Putamen (tissue), 1 donor: Measurements from ENCODE around the gene OSBPL3.

Source experiments
- DNase-seq: peaks from one replicate; pipeline ENCODE4 v3.0.0-alpha.2; 2016; ENCODE audit warnings: low spot score

Gene OSBPL3

DNA sequence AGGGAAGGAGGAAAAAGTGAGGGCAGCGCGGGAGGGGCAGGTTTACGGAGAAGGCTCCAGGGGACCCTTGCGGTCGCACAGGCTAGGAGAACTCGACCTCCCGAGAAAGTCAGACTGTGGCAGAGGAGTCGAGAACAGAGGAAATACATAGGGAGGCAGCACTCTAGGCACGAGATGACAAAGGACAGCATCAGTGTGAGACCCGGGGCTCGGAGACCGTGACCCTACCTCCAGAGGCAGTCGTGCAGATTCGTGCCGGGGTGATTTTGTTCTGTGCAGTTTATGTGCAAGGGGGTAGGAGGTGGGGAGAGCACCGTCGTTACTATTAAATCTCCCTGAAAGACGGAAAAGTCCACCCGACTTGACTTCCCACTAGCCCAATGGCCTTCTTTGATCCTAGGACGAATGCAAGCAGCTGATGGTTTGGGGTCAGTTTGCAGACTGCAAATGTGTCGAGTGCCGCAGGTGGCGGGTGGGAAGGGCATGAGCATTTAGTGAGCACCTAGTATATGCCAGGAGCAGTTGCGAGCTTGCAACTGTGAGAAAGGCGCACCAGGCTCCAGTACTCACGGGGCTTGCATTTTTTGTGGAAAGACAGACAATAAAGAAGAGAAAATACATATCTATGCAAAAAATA is 674 bp upstream of the OSBPL3 start:
- DNase-seq = no peak

DNA sequence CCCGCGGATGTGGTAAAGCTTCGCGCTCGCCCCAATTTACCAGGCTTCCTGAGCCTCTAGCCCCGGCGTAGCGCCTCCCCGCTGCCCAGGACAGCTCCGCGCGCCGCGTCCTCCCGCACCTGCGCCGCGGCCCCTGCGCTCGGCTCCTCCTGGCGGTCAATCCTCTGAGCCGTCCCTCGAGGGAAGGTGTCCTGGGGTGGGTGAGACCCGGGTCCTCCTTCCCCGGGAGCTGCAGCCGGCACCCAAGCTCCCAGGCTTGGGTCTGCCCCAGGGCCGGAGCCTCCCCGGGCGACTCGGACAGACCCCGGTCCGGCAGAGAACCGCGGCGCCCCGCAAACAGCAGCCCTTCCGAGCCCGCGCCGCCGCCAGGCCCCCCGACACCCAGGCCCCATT is 512 bp downstream of the OSBPL3 start:
- no peak for DNase-seq

DNA sequence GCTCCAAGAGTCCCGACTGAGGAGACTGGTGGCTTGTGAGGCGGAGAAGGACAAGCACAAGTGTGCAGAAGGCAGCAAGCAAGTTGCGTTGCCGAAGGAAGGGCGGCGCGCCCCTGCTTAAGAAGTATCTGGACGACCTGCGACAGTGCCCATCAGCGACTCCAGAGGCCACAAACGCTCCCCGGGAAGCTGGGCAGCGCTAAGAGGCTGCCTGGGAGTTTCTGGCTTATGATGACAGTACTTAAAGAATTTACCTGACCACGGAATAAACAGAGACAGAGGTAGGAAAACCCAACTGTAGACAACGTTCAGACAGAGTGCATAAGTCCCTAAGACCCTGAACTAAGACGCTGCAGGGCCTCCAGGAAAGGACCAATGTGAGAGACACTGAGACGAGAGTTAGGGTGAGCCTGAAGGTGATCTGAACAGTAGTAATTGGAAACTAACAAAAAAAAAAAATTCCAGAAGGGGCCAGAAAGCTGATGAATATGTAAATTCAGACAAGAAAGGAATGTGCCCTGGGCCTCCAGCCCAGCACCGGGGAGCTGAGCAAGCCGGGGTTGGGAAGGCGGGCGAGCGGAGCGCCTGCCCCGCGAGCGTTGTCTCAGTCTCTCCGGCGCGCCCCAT is 1.0 kb downstream of the OSBPL3 start:
- DNase-seq = no peak

DNA sequence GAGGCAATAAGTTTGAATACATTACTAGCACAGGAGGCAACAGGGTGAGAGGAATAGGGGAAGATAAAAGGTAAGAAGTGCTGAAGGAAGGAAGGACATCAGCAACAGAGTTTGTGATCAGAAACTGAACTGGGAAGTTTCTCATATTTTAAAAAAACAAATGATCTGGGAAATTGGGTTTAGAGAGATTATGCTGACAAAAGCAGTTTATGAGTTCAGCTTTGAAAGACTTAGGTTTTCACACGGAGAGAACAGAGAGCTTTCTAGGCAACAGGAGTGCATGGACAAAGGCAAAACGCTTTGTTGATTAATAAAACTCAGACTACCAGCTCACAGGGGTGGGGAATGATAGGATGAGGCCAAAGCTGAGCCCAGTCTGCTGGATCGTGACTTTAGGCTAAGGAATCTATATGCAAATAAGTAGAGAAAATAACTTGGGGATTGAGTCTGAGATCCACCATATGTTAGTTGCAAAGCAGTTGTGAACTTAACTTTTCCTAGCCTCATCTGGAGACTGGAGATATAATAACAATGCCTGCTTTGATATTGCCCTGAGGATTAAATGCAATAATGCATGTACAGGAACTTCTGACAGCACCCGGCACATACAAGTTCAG is 4.2 kb downstream of the OSBPL3 start:
- no peak for DNase-seq

DNA sequence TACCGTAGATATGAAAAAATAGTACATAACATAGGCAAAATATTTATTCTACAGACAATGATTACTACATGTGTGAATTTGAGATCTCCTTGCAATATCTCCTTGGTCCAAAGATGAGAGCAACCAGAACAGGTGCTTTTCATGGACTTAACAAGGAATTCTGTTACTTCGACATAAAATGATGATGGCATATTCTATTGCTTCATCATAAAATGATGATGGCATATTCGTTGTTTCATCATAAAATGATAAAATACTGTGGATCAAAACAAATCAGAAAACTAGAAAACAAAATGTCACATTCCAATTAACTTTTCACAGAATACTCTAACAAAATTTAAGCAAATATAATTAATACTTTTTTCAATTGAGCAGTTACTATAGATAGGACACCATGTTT is 4.8 kb downstream of the OSBPL3 start:
- DNase-seq = no peak

DNA sequence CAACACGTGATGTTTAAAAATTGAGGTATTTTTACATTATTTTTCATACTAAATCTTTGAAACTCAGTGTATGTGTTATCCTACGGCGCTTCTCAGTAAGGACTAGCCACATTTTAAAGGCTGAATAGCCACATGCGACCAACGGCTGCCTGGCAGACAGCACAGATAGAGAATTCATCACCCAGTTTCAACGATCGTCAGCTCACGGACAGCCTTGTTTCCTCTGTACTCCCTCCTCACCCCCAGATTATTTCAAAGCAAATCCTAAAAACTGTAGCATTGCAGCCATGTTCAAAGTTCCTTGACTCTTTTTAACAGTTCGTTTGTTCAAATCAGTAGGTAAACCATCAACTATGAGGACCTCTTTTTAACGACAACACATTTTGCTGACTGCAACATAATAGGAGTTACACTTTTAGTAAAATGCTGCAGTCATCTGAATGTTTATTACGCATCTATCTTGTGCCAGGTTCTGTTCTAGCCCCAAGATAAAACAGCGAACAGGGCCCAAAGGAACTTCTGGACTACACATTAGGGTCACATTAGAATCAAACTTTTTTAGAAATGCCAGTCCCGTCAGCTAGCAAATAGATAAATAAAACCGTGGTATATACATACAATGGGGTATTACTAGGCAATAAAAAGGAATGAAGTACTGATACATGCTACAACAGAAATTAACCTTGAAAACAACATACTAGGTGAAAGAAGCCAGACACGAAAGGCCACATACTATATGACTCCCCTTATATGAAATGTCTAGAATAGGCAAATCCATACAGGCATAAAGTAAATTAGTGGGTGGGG is 5.7 kb downstream of the OSBPL3 start:
- DNase-seq = no peak

DNA sequence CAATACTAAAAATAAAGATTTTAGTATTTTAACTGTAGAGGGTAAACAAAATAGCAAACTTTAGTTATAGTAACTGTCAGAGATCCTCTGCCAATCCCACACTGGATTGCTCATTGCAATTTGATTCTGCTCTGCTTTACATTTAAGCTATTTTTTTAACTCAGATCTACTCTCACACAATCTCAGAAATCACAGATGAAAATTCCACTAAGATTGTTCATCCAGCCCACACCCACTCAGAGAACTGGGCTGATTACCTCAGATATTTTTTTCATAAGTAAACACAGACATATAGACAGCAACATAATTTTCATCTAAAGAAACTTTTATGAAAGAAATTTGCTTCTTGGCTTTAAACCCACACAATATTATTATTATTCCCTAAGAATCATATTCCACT is 7.0 kb downstream of the OSBPL3 start:
- no peak for DNase-seq

DNA sequence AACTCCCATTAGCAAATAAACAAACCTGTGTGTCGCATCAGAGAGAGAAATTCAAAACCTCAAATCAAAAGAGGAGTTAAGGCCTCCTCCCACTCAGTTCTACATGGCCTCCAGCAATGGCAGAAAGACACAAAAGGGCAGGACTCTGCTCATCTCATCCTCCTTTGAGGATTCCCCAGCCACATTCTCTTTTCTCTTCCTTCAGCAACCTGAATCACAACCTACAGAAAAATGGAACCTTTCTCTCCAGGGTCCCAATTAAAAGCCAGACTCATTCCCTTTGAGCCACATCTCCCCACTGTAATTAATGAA is 7.9 kb downstream of the OSBPL3 start:
- DNase-seq = no peak

DNA sequence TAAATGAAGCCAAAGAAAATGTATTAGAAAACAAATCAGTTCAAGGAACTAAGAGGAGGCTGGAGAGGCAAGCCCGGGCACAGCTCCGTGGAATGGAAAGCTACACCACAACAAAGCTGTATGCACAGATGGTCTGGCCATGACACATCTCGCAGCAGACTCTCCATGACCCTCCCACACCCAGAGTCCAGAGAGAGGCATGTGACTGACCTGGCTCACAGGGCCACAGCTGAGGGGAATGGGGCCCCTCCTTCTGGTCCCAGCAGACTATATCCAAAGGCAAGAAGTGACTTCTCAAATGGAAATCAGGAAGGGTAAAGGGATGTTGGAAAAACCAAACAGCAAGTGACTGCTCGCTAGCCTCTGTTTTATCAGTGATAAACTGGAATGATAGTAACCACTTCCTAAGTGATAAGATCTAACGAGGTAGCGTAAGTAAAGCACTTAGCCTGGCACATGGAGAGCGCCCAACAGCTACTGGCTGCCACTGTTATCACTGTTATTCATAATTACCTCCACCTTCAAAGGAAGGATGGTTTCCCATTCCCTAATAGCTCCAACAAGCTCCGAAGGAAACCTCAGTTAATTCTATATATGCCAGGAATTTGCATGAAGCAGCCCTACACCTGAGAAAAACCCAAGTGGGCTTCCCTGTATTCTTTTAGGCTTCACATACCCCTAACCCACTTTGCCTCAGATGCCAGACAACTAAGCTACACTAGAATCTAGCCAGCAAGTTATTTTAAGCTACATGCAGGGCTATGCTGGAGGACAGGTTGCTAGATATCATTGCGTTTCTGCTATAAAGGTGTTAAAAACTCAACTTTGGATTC is 8.4 kb downstream of the OSBPL3 start:
- no peak for DNase-seq

DNA sequence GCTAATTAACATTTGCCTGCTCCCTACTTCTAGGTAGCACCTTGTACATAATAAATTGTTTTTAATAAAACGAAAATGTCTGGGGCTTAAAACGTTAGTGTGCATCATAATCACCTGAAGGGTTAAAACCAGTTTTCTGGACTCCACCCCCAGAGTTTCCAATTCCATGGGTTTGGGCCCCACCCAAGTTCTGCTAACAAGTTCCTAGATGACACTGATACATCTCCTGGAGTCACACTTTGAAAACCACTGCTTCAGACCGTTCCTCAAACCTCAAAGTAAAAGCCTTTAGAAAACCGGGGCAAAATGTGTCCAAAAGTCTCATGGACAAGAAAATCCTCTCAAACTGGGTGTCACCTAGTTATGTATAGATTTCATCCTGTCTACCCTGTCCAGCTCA is 9.3 kb downstream of the OSBPL3 start:
- no peak for DNase-seq

DNA sequence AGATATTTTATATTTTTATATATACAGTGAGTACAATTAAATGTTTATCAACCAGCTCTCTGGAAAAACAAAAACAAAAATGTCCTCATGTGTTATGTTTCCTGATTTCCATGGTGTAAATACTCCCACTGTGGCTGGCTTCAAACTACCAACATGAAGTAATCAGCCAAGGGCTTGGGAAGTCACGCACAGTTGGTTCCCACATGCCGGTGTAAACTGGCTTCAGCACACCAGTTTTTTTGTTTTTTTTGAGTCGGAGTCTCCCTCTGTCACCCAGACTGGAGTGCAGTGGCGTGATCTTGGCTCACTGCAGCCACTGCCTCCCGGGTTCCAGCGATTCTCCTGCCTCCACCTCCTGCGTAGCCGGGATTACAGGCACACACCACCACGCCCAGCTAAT is 11.8 kb downstream of the OSBPL3 start:
- DNase-seq = no peak

DNA sequence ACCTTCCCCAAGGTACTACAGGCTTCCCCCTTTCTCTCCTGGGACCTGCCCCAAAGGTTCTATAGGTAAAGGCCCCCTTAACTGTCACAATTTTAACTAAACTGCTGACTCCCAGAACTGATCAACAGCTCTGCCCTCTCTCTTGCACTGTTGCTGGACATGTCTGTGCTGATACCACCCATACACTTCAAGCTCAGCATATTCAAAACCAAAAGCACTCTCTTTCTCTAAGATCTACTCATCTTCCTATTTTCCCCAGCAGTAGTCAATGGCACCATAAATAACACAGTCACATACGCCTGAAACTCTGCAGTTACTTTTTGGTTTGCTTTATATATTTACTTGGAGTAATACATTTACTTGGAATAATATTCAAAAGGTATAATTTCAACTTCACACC is 12.3 kb downstream of the OSBPL3 start:
- DNase-seq = no peak

DNA sequence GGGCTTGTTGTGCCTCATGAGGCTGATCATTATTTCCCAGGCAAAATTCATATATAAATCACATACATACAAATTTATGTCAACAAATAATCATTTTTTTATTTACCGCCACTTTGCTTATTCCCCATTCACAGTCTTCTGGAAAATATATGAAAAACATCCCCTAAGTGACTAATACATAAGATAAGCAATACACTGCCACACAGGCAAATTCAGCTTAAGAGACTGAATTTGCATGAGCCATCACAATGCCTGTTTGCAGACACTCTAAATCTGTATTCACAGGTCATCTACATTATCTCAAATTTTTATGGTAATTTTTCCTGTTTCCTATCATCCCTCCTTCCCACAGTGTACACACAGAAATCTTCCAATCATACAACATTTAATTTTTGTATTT is 13.2 kb downstream of the OSBPL3 start:
- DNase-seq = no peak

DNA sequence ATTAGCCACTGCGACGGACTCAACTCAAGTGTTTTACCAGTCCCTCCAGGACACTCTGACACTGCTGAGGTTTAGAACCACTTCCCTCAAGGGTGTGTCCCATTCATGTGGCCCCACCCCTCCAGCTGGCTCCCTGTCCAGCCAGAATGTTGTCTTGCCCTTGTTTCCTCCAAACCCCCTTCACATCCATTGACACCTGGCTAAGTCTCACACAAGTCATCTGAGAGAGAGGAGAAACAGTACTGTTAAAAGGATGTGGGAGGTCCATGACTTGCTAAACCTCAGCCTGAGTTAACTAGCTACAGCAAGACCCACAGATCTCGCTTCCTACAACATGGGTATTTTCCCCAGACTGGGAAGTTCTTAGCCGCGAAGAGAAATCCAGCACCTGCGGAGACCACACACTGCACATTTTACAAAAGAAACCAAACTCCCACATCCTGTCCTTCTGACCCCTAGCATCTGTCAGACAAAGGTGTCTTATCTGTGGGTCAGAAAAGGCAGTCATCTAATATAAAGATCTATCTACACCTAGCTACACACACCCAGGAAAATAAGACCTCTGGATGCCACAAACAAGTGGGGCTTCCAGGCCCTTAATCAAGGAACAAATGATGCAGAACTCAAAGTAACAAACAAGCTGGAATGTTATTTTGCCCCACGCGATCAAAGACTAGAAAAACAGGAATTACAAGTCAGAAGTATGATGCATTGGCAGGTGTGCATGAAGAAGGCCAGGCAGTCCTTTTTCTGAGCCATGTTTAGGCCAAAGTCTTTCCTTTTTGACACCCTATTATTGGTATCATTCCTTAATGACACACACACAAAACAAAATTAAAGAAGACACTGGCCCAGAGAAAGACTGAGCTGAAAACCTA is 13.9 kb downstream of the OSBPL3 start:
- DNase-seq = no peak

DNA sequence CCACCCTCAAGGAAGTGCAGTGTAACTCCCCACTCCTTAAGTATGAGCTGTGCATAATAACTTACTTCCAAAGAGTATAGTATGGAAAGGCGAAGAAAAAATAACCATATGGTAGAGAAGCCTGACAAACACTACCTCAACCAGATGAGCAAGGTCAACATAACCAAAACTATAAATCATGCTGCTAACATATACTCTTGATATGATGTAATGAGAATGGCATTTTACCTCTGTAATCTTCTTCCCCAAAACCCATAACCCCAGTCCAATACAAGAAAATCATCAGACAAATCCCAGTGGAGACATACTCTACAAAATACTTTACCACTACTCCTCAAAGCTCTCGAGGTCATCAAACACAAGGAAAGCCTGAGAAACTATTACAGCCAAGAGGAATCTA is 15.8 kb downstream of the OSBPL3 start:
- no peak for DNase-seq

DNA sequence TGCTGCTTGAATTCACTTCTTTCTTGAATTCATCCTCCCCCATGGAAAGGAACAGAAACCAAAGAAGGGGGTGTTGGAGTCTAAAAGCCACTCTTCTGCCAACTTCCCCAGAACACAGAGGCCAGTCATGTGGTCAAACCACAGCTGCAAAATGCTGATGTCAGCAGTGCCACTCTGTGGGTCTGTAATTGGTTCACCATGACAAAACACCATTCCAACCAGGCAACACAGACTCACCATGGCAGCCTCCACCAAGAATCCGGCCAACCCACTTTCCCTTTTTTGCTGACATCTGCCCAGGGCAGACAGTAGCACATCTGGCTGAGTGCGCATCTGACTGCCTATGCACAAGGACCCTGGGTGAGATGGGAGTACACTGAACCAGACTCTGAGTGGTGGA is 16.8 kb downstream of the OSBPL3 start:
- DNase-seq = peak; percentile 79

DNA sequence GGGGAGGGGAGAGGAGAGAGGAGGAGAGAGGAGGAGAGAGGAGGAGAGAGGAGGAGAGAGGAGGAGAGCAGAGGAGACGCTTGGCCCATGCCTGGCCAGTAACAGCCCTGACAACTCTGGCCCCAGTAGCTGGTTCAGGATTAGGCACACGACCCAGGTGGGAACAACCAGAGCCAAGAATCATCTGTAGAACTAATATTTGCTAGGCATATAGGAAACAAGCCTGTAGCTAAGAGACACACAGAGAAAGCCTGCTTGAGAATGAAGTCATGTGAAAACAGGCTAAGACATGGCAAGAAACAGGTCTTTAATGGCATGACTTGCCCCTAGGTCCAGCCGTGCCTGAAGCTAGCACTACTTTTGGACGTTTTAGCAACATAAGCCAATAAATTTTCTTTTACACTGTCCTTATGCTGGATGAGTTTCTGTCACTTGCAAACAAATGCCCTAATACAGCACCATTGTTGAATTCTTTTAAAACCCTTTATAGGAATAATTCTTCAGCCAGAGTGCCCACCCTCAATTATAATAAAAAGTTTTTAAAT is 17.5 kb downstream of the OSBPL3 start:
- DNase-seq = no peak

DNA sequence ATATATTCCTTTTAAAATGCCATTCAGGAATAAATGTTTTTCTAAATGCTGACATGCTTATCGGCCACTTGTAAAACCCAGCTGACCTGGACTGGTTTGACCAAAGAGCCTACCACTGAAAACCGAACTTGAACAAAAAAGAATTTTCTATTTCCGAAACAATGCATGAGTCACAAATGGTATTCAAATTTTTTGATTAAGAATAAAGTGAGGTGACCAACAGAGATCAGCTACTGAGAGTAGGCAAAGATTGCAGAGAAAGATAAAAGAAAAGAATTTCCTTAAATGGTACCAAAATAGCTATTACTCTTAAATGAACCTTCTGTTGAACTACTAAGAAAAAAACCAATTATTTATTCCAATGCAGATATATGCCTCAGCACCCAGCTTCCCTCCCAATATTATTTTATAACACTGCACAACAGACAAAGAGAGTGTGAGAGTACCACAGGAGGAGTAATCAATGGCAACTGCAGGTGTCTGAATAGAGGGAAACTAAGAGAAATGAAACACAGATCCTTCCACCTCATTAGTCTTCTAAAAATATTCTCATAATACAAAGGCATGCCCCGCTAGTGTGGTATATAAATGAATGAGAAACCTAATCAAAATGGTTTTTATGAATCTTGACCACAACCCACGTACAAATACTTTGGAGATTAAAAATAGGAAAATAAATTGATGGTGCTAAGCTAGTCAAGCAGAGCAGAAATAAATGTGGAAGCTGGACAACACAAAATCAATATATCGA is 20.1 kb downstream of the OSBPL3 start:
- no peak for DNase-seq

DNA sequence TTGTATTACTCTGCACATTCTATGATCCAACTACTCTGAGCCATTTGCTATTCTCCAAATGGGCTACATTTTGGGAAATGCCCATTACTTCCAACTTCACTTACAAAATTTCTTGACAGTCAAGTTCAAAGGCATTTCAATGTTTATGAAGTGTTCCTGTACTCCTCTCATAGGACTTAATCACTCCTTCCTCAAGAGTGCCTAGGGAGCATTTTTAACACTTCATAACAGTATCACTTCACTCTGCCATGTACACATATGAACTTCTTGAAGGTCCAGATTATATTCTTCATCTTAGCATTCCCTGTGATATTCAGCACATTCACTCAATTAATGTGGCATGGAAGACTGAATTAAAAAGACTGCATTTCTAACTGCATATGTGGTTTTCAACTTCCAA is 21.6 kb downstream of the OSBPL3 start:
- no peak for DNase-seq

DNA sequence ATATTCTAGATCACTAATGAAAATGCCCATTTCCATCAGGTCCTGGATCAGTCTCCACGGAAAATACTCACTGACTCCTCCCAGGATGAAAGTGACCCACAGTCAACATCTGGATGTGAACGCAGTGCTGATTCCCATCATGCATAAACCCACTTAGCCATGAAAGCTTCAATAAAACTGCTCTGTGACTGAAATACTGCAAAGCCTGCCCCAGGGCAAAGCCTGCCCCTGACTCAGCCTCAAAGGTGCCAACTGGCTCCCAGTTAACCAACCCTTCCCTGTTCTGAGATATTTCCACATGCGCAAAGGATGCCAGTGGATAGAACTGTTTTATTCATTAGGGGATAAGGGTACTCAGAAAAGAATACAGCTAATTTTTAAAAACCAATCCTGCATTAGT is 24.0 kb downstream of the OSBPL3 start:
- no peak for DNase-seq
